ENCODE results near the gene CEP43.

Gene CEP43

GRCh38 chr6:167044696-167045095 lies 45.5 kb downstream of the CEP43 start:
- TF ChIP-seq CTCF (IDR thresholded peaks at IDR 0.05) = no peak
- Histone ChIP-seq H3K27me3 (no peaks in the 10 kb centered on the region), H3K9me3 (no peaks in the 10 kb centered on the region), H3K4me1 (no peaks in the 10 kb centered on the region), H3K36me3 (peaks cover 5 to 30% (median 13%) of the 10 kb centered on the region in 3 donors), H3K27ac (no peak overlapping the region), H3K4me3 (no peak overlapping the region)
- intact Hi-C loops (cut with DNase I; ENCODE audit: low total_unique reads) = no loop called here
- no peak for DNase-seq

- Histone ChIP-seq H3K4me3 (no peak overlapping the region), H3K9me3 (no peaks in the 10 kb centered on the region), H3K27ac (no peak overlapping the region), H3K4me1 (no peaks in the 10 kb centered on the region), H3K36me3 (peaks cover 5 to 19% (median 6%) of the 10 kb centered on the region in 3 donors), H3K27me3 (no peaks in the 10 kb centered on the region)
- DNase-seq = no peak
- no peak for TF ChIP-seq CTCF (IDR thresholded peaks at IDR 0.05)
- intact Hi-C loops (cut with DNase I; ENCODE audit: low total_unique reads) = no loop called here
Measured at GRCh38 chr6:167045828-167046580, 46.8 kb downstream of the CEP43 start.

DNA sequence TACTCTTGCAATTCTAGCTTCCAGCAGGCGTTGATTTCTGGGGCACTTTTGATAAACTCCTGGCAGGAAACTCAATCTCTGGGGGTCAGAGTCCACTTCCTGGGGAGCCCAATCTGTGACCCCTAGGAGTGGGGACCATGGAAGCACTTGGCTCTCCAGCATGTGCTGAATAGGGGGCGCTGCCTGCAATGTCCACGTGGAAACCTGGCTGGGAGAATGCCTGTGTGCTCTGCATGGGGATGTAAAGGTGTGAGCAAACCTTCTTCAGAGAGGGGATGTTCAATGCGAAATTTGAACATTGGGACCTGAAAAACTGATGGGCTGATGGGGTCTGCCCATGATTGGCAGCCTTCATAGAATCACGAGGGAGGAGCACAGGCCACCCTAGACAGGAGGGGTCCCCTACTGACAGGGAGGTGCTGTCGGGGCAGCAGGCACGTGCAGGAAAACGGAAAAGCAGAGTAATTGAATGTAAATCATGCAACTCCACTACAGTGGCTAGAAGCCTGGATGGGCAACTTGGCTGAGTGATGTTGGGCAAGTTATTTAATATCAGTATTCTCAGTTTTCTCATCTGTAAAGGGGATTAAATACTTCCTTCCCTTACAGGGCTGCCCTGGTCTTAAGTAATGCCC lies 47.8 kb downstream of the CEP43 start:
- Histone ChIP-seq H3K9me3 (no peaks in the 10 kb centered on the region), H3K27ac (no peak overlapping the region), H3K36me3 (peaks cover 0 to 14% (median 6%) of the 10 kb centered on the region in 3 donors), H3K4me3 (no peak overlapping the region), H3K4me1 (no peaks in the 10 kb centered on the region), H3K27me3 (no peaks in the 10 kb centered on the region)
- intact Hi-C loops (cut with DNase I; ENCODE audit: low total_unique reads) = no loop called here
- no peak for DNase-seq
- no peak for TF ChIP-seq CTCF (IDR thresholded peaks at IDR 0.05)

- peak in 1 of 2 donors; percentile 47 for DNase-seq
- H3K4me1 ChIP-seq = no peaks in the 10 kb centered on the region
- no peak overlapping the region for H3K27ac ChIP-seq
Measured at GRCh38 chr6:167047554-167047953, 48.4 kb downstream of the CEP43 start.

More at GRCh38 chr6:167047554-167047953, 48.4 kb downstream of the CEP43 start:
- intact Hi-C loops (cut with DNase I; ENCODE audit: low total_unique reads) = no loop called here
- peaks cover 0 to 14% (median 6%) of the 10 kb centered on the region in 3 donors for H3K36me3 ChIP-seq
- H3K9me3 ChIP-seq = no peaks in the 10 kb centered on the region
- no peak overlapping the region for H3K4me3 ChIP-seq
- TF ChIP-seq CTCF (IDR thresholded peaks at IDR 0.05) = no peak
- H3K27me3 ChIP-seq = no peaks in the 10 kb centered on the region

Measured in tibial artery (tissue), 4 donors.